GM18867 (cell line): ENCODE measurements around the gene FIBCD1.
A peak's percentile ranks its signal among the peaks of the same experiment; 100 is the strongest.

ENCODE experiments used
- ATAC-seq: cut with Tn5 transposase; IDR thresholded peaks from one replicate; pipeline ENCODE4 v1.9.1; 2021; ENCODE audit warnings: mild to moderate bottlenecking, moderate library complexity; ENCODE audit not compliant: unreplicated experiment

The FIBCD1 gene

DNA sequence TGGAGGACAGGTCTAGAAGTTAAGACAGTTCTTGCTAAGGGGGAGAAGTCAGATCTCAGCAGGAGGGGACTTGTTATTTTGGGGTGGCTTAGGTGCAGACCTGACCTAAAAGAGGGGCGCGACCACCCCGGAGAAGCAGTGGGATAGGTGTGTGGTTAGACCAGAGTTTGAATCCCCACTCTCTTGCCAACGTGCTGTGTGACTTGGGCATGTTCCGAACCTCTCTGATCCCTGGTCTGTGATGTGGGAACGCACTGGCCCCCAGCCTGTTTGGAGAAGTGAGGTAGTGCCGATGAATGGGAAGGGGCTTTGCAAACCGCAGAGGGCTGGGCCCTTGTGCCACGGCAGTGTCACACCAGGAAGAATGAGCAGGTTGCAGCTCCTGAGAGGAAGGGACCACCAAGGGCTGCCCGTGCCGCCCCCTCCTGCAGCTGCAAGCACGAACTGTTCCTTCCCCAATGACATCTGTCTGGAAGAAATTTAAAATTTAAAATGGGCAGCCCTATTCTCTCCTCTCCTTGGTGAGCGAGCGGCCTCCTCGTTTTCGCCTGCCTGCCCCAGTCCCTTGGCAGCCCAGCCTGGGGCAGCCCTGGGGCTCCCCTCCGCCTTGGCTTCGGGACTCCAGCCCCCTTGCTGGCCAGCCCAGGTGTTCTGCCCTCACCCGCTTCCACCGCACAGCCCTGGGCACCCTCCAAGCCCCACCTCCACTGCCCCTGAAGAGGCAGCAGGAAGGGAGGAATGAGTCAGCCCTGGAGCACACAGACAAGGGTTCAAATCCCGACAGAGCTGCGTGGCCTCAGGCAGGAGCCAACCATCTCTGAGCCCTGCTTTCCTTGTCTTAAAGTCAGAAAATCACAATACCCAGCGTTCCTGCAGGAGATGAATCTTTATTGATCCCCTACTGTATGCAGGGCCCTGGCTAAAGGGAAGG, 1.6 kb downstream of the FIBCD1 start:
- no peak for ATAC-seq

GRCh38 chr9:130936285-130937117, 2.5 kb downstream of the FIBCD1 start:
- no peak for ATAC-seq

DNA sequence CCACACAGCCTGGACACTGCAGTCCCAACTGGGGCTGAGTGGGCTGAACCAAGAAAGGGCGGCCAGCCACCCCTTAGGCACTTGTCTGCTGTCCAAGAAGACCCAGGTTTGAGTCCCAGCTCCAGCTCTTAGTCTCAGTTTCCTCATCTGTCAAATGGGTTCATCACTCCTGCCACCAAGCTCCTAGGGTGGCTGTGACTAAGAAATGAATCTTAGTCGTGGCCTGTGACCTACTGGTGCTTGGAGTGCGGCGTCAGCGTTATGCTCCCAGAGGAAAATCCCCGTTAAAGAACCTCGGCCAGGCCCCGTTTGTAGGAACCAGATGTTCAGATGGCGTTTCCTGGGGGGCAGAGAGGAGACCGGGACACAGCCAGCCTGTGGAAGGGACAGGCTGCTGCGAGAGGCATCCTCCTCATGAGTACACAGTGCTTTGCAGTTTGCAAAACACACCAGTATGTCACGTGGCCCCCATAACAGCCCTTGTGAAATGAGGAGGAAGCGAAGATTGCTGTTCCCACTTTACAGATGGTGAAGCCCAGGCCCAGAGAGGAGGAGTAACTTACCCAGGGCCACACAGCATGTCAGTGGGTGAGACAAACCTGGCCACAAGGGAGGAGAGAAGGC, 3.3 kb downstream of the FIBCD1 start:
- no peak for ATAC-seq

DNA sequence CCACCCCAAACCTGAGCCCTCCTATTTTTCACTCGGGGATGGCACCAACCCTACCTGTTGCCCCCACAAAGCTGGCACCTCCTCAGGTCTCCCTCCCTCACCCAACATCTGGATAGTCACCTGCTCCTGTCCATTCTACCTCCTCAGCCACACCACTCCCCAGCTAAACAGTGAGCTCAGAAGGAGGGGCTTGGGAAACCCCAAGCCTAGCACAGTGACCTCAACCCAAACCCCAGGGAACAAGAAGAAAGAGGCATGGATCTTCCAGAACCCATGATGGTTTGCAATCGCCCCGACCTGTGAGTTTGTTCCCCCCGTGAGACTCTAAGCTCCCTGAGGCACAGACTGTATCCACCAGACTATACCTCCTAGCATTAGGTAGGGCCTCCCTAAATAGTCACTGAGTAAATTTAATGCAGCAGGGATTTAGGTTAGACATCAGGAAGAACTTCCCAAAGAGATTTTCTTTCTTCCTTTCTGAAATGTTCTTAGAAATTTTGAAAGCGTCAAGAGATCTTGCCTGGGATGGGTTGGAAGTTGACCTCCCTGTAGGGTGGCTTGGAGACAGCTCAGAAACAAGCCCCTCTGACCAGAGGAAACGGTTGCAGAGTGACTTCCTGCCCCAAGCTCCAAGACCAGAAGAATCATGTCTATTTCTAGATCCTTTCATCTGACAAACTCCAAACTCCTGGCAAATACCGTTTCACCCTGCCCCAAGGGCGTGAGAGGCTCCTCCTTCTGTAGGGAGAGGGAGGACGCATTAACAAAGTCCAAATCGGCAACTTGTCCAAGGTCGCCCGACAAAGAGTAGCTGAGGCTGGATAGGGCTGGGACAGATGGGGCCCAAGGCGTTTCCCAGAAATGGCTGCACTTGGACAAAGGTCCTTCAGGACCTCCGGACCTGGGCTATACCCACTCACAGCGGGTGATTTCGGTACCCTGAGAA, 4.1 kb downstream of the FIBCD1 start:
- ATAC-seq = no peak

DNA sequence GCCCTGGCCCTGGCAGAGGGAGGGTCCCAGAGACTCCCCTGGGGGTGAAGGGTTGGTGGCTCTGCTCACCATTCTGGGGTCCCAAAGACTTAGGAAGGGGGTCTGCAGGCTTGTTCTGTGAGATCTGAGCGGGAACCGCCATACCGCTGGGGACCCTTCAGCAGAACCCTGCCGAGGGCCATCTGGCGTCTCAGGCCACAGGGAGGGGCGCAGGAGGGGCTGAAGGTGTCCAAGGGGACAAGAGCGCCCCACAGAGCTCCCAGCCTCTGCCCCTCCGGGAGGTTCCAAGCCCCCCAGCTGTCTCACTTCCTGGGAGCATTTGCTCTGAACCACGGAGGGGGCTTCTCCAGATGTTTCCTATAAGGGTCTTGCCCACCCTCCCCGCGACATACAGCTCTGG, 4.8 kb downstream of the FIBCD1 start:
- ATAC-seq = no peak

GRCh38 chr9:130933114-130934046, 5.7 kb downstream of the FIBCD1 start:
- ATAC-seq = no peak

DNA sequence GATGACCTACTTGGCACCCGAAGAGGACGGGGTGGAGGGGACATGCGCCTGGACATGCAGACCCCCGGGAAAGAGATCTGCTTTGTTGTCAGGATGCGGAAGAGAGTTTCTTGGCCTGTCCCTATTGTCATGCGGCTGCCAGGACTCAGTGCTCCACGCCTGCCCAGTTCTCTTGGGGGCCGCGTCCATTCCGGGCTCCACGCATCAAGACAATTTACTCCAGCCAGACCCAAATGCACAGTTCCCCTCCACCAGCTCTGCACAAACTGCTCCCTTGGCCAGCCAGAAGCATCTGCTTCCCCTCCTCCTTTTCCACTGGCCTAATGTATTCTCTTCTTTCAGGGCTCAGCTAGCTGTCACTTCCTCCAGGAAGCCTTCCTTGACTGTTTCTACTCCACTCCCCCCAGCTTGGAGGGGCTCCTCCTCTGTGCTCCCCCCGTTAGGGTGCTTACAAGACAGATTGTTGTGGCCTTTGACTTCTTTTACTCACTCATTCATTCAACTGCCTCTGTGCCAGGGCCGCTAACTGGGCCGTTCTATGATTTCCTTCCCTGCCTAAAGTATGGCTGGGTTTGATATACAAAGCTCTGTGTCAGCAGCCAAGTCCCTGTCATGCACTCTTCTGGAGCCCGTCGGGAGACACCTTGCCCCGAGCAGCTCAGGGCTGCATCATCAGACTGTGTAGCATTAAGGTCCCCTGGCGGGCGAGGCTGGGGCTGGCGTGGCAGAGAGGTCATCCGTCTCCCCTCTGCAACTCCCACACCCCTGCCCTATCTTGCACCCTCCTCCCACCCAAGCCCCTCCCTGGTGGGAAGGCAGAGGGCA, 6.6 kb downstream of the FIBCD1 start:
- ATAC-seq = no peak

- peak; percentile 72 for ATAC-seq
Observed at GRCh38 chr9:130931508-130932254, 7.4 kb downstream of the FIBCD1 start.

DNA sequence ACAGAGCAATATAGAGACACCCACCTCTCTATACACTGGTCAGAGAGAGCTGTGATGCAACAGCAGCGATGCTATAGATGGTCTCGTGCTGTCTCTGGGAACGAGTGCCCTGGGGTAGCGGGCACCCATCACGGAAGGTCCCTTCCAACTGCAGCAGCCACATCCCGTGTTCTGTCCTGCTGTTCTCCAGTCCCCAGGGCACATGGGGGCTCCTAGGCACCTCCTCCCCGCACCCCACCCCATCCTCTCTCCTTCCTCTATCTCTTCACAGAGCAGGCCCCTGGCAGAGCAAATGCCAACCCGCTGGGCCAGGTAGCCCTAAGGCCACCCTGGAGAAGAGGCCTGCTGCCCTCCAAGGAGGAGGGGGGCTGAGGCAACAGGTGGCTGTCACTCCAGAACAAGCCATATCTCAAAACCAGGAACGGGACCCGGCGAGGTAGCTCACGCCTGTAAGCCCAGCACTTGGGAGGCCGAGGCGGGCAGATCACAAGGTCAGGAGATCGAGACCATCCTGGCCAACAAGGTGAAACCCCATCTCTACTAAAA, 8.2 kb downstream of the FIBCD1 start:
- ATAC-seq = no peak

- no peak for ATAC-seq
Observed at GRCh38 chr9:130930132-130930803, 8.8 kb downstream of the FIBCD1 start.

GRCh38 chr9:130929571-130930038, 9.4 kb downstream of the FIBCD1 start:
- no peak for ATAC-seq

GRCh38 chr9:130927995-130928900, 10.8 kb downstream of the FIBCD1 start:
- ATAC-seq = no peak

DNA sequence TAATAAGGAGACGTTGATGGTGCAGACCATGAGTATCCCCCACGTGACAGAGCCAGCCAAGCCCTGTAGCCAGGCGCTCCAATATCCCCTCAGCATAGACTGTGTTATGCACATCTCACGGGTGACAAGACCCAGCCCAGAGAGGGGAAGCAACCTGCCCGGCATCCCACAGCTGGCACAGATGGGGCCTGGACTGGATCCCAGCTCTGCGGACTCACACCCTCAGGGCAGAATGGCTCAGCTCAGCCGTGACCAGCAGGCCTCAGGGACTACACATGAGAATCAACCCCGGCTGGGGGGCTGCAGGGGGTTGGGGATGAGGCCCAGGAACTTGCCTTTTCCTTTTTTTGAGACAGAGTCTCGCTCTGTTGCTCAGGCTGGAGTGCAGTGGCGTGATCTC, 11.7 kb downstream of the FIBCD1 start:
- no peak for ATAC-seq

- no peak for ATAC-seq
Observed at GRCh38 chr9:130925050-130925678, 13.9 kb downstream of the FIBCD1 start.

DNA sequence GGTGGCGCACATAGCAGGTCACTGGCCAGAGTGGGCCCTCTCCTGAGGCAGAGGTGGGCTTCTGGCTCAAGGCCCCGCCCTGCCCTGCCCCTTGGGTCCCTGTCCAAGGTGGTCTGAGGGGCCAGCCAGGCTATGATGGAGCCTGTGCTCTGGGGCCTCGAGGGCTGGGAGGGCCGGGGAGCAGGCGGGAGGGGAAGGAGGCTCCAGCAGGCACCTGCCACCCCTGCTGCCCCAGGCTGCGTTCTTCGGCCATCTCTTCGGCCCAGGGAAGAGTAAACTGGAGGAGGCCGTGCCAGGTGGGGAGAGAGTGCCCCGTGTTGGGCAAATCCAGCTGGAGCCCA, 14.6 kb downstream of the FIBCD1 start:
- ATAC-seq = no peak
